Measurements from ENCODE around the gene SLIT3.

- TF ChIP-seq, protein P1, sequence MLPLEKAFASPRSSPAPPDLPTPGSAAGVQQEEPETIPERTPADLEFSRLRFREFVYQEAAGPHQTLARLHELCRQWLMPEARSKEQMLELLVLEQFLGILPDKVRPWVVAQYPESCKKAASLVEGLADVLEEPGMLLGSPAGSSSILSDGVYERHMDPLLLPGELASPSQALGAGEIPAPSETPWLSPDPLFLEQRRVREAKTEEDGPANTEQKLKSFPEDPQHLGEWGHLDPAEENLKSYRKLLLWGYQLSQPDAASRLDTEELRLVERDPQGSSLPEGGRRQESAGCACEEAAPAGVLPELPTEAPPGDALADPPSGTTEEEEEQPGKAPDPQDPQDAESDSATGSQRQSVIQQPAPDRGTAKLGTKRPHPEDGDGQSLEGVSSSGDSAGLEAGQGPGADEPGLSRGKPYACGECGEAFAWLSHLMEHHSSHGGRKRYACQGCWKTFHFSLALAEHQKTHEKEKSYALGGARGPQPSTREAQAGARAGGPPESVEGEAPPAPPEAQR (tag by site-specific recombination; IDR thresholded peaks at IDR 0.05): no peak
- TF ChIP-seq, protein P2, sequence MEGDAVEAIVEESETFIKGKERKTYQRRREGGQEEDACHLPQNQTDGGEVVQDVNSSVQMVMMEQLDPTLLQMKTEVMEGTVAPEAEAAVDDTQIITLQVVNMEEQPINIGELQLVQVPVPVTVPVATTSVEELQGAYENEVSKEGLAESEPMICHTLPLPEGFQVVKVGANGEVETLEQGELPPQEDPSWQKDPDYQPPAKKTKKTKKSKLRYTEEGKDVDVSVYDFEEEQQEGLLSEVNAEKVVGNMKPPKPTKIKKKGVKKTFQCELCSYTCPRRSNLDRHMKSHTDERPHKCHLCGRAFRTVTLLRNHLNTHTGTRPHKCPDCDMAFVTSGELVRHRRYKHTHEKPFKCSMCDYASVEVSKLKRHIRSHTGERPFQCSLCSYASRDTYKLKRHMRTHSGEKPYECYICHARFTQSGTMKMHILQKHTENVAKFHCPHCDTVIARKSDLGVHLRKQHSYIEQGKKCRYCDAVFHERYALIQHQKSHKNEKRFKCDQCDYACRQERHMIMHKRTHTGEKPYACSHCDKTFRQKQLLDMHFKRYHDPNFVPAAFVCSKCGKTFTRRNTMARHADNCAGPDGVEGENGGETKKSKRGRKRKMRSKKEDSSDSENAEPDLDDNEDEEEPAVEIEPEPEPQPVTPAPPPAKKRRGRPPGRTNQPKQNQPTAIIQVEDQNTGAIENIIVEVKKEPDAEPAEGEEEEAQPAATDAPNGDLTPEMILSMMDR (tag by site-specific recombination; IDR thresholded peaks at IDR 0.05): no peak
- TF ChIP-seq ZFP3 (tag by site-specific recombination; IDR thresholded peaks at IDR 0.05; ENCODE audit: low read depth) (no peak), IKZF3 (tag by site-specific recombination; IDR thresholded peaks at IDR 0.05) (no peak), ZNF280D (tag by site-specific recombination; IDR thresholded peaks at IDR 0.05) (no peak), GLI4 (tag by site-specific recombination; IDR thresholded peaks at IDR 0.05) (no peak), ZNF423 (tag by site-specific recombination; IDR thresholded peaks at IDR 0.05) (no peak), KLF16 (tag by site-specific recombination; IDR thresholded peaks at IDR 0.05) (no peak), AEBP2 (tag by site-specific recombination; IDR thresholded peaks at IDR 0.05; ENCODE audit: borderline replicate concordance) (no peak), ZNF521 (tag by site-specific recombination; IDR thresholded peaks at IDR 0.05) (no peak), GLIS2 (tag by site-specific recombination; IDR thresholded peaks at IDR 0.05) (no peak), ZBTB48 (tag by site-specific recombination; IDR thresholded peaks at IDR 0.05) (no peak), ZNF138 (tag by site-specific recombination; IDR thresholded peaks at IDR 0.05; ENCODE audit: borderline replicate concordance) (no peak)
- TF ChIP-seq, protein P3, sequence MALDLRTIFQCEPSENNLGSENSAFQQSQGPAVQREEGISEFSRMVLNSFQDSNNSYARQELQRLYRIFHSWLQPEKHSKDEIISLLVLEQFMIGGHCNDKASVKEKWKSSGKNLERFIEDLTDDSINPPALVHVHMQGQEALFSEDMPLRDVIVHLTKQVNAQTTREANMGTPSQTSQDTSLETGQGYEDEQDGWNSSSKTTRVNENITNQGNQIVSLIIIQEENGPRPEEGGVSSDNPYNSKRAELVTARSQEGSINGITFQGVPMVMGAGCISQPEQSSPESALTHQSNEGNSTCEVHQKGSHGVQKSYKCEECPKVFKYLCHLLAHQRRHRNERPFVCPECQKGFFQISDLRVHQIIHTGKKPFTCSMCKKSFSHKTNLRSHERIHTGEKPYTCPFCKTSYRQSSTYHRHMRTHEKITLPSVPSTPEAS (tag by site-specific recombination; IDR thresholded peaks at IDR 0.05): no peak
Measured at GRCh38 chr5:169248550-169248949, 52.4 kb downstream of the SLIT3 start.
